ENCODE data around the gene BTBD1.

DNA sequence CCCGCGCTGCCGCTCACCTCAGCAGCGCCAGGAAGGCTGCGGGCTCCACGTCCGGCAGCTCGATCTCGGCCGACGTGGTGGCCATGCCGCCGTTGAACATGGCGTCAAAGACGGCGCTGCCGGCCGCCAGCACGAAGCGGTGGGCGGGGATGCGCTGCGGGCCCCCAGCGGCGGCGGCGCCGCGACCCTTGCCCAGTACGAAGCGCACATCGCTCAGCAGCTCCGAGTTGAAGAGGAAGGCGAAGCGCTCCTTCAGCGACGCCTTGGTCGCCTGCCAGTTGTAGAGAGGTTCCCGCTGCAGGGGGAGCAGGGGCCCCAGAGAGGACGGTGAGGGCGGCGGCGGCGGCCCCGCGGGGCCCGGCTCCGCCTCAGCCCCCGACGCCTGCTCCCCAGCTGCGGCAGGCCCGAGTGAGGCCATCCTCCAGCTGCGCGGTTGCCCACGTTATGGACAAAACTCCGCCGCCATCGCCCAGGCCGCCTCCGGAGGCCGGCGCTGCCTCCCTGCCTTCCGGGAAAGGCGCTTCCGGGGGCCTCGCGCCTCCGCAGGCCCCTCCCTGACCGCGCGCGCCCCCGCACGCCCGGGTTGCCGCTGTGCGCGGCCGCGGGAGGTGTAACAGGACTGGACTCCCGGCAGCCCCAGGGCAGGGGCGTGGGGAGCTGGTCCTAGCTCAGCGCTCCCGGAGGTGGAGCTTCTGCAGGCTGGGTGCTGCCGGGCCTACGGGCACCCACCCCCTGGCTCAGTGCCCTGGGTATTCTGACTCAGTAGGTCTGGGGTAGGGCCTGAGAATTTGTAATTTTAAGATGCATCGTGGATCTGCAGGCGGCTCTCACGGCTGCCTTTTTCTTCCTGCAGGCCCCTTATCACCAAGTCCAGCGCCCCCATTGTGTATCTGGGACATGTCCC is at the start of gene BTBD1:
- peak; percentile 94 for TF ChIP-seq POLR2A (IDR thresholded peaks at IDR 0.05; ENCODE audit: low read depth, low read length)
- TF ChIP-seq POLR2AphosphoS5 (IDR thresholded peaks at IDR 0.05; ENCODE audit: low read depth, low read length): peak; percentile 80
- peak; percentile 57; the same call in 1 of the 2 replicates for TF ChIP-seq TAF1 (IDR thresholded peaks at IDR 0.05; ENCODE audit: borderline replicate concordance, low read depth, low read length)

Data from GM12892 (cell line).